Neural progenitor cell (in vitro differentiated cells): Measurements from ENCODE around the gene SFMBT2. TPM values are rescaled to one million over a fixed set of nuclear protein-coding genes. Genes with fewer than 3 reads are reported as not detected.

Experiments used
- DNase-seq: peaks from one replicate; pipeline ENCODE4 v3.0.0-alpha.2; 2016; ENCODE audit warnings: low spot score
- H2AFZ ChIP-seq: fragments of 200-600 bp; sonication (generic); replicated peaks from 2 replicates; pipeline ENCODE4 v1.6.1; 2016; ENCODE audit warnings: antibody characterized with exemption
- H3F3A ChIP-seq: fragments of 200-600 bp; sonication (generic); 2 replicates; pipeline ENCODE4 v1.6.1; 2016; ENCODE audit warnings: antibody characterized with exemption, low read depth
- H3K27ac ChIP-seq: fragments of 200-600 bp; sonication (generic); 2 replicates; pipeline ENCODE4 v1.5.1; 2016; ENCODE audit warnings: mild to moderate bottlenecking
- H3K27me3 ChIP-seq: fragments of 200-600 bp; sonication (generic); 2 replicates; pipeline ENCODE4 v1.6.1; 2016; ENCODE audit warnings: mild to moderate bottlenecking, moderate library complexity
- H3K36me3 ChIP-seq: fragments of 200-600 bp; sonication (generic); 2 replicates; pipeline ENCODE4 v1.5.1; 2016
- H3K4me1 ChIP-seq: fragments of 200-600 bp; sonication (generic); 2 replicates; pipeline ENCODE4 v1.6.1; 2016; ENCODE audit warnings: mixed run types
- H3K4me2 ChIP-seq: fragments of 200-600 bp; sonication (generic); 2 replicates; pipeline ENCODE4 v1.6.1; 2016
- H3K4me3 ChIP-seq: fragments of 200-600 bp; sonication (generic); 2 replicates; pipeline ENCODE4 v1.5.1; 2016
- H3K79me2 ChIP-seq: fragments of 200-600 bp; sonication (generic); 2 replicates; pipeline ENCODE4 v1.6.1; 2016; ENCODE audit warnings: low read depth
- H3K9ac ChIP-seq: fragments of 200-600 bp; sonication (generic); 2 replicates; pipeline ENCODE4 v1.6.1; 2016
- H3K9me3 ChIP-seq: fragments of 200-600 bp; sonication (generic); 2 replicates; pipeline ENCODE4 v1.5.1; 2016; ENCODE audit warnings: low read depth
- H4K20me1 ChIP-seq: fragments of 200-600 bp; sonication (generic); 2 replicates; pipeline ENCODE4 v1.6.1; 2016; ENCODE audit warnings: low read depth
- H3K27ac Mint-ChIP-seq: 3 replicates; pipeline ENCODE4 v1.8.0; 2021; ENCODE audit warnings: mixed read lengths
- H3K27me3 Mint-ChIP-seq: 2 replicates; pipeline ENCODE4 v1.8.0; 2022; ENCODE audit warnings: low read depth, mild to moderate bottlenecking, inconsistent platforms, moderate library complexity, mixed read lengths; ENCODE audit not compliant: insufficient read depth
- H3K36me3 Mint-ChIP-seq: 3 replicates; pipeline ENCODE4 v1.8.0; 2021; ENCODE audit warnings: mixed read lengths
- H3K4me1 Mint-ChIP-seq: 3 replicates; pipeline ENCODE4 v1.8.0; 2021; ENCODE audit warnings: mixed read lengths
- H3K4me3 Mint-ChIP-seq: 3 replicates; pipeline ENCODE4 v1.8.0; 2021; ENCODE audit warnings: mild to moderate bottlenecking, moderate library complexity, mixed read lengths
- H3K9me3 Mint-ChIP-seq: 3 replicates; pipeline ENCODE4 v1.8.0; 2020; ENCODE audit warnings: mixed read lengths
- EZH2 ChIP-seq: fragments of 200-600 bp; sonication (generic); IDR thresholded peaks from 2 replicates; pipeline ENCODE4 v1.6.1; 2017; ENCODE audit warnings: antibody characterized with exemption, mild to moderate bottlenecking, moderate library complexity
- EZH2phosphoT487 ChIP-seq: fragments of 200-600 bp; sonication (generic); IDR thresholded peaks from 2 replicates; pipeline ENCODE4 v1.6.1; 2017; ENCODE audit warnings: antibody characterized with exemption
- total RNA-seq: library from RNA; depleted of rRNA; stranded (reverse); fragments of >200 nt; gene quantifications from 2 replicates; pipeline ENCODE4 v1.2.3, GENCODE V29; 2015; ENCODE audit warnings: low replicate concordance
- TF ChIP-seq, protein P1 (sequence below): fragments of 200-600 bp; sonication (generic); IDR thresholded peaks from 2 replicates; pipeline ENCODE4 v1.5.1; 2017; ENCODE audit warnings: antibody characterized with exemption, mild to moderate bottlenecking

SFMBT2 gene
- total RNA-seq, 1 donor from 2014 or later = 1.8 TPM

DNA sequence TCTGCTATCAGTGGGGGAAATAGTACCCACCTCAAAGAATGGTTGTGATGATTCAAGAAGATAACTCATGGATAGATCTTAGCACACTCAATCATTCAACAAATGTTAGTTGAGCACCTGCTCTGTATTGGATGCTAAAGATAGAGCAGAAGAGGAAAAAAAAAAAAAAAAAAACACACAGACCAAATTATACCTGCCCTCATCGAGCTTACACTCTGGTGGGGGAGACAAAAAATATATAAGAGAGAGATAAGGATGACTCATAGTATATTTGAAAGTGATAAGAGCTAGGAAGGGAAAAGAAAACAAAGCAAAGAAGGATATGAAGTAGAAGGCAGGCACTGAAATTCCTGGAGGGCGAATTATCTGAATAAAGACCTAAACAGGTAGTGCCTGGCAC, 258.5 kb downstream of the SFMBT2 start:
- no peak for DNase-seq
- H3K9ac ChIP-seq = no peak overlapping the region
- H2AFZ ChIP-seq = no peak overlapping the region
- Mint-ChIP-seq H3K27ac (no peak overlapping the region), H3K4me1 (peaks cover 2% of the 10 kb centered on the region), H3K36me3 (no peaks in the 10 kb centered on the region), H3K9me3 (no peaks in the 10 kb centered on the region), H3K4me3 (no peak overlapping the region), H3K27me3 (peaks cover 3% of the 10 kb centered on the region)
- H3K4me1 ChIP-seq = no peaks in the 10 kb centered on the region
- no peaks in the 10 kb centered on the region for H3K79me2 ChIP-seq
- H3K4me3 ChIP-seq = no peak overlapping the region
- H4K20me1 ChIP-seq = no peaks in the 10 kb centered on the region
- no peaks in the 10 kb centered on the region for H3F3A ChIP-seq
- H3K4me2 ChIP-seq = no peak overlapping the region
- no peaks in the 10 kb centered on the region for H3K9me3 ChIP-seq
- no peaks in the 10 kb centered on the region for H3K36me3 ChIP-seq
- TF ChIP-seq EZH2phosphoT487 (no peak), EZH2 (no peak)
- TF ChIP-seq, protein P1, sequence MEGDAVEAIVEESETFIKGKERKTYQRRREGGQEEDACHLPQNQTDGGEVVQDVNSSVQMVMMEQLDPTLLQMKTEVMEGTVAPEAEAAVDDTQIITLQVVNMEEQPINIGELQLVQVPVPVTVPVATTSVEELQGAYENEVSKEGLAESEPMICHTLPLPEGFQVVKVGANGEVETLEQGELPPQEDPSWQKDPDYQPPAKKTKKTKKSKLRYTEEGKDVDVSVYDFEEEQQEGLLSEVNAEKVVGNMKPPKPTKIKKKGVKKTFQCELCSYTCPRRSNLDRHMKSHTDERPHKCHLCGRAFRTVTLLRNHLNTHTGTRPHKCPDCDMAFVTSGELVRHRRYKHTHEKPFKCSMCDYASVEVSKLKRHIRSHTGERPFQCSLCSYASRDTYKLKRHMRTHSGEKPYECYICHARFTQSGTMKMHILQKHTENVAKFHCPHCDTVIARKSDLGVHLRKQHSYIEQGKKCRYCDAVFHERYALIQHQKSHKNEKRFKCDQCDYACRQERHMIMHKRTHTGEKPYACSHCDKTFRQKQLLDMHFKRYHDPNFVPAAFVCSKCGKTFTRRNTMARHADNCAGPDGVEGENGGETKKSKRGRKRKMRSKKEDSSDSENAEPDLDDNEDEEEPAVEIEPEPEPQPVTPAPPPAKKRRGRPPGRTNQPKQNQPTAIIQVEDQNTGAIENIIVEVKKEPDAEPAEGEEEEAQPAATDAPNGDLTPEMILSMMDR = no peak
- H3K27ac ChIP-seq = no peak overlapping the region
- no peaks in the 10 kb centered on the region for H3K27me3 ChIP-seq

DNA sequence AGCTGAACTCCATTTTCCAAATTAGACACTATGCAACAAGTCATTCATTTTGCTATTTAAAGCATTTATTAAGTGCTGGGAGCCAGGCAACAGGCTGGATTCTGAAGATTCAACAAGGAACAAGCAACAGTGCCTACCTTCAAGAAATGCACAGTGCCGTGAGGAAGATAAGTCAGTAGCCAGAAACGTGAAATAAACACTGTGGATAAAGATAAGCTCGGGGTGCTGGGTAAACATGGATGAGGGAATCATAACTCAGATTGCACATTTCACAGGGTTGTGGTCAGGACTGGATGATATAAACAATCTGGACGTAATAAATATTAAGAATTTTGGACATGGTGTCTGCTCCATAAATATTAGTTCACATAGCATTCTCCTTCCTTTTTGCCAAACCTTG, 259.3 kb downstream of the SFMBT2 start:
- Histone ChIP-seq H3F3A (no peaks in the 10 kb centered on the region), H3K27me3 (no peaks in the 10 kb centered on the region), H2AFZ (no peak overlapping the region), H3K79me2 (no peaks in the 10 kb centered on the region), H4K20me1 (no peaks in the 10 kb centered on the region), H3K27ac (no peak overlapping the region), H3K9me3 (no peaks in the 10 kb centered on the region), H3K36me3 (no peaks in the 10 kb centered on the region), H3K4me3 (no peak overlapping the region), H3K9ac (no peak overlapping the region), H3K4me2 (no peak overlapping the region), H3K4me1 (no peaks in the 10 kb centered on the region)
- H3K36me3 Mint-ChIP-seq = no peaks in the 10 kb centered on the region
- DNase-seq = no peak
- no peak for TF ChIP-seq EZH2
- TF ChIP-seq, protein P1 = no peak
- no peak for TF ChIP-seq EZH2phosphoT487
- H3K4me3 Mint-ChIP-seq = no peak overlapping the region
- peaks cover 2% of the 10 kb centered on the region for H3K4me1 Mint-ChIP-seq
- H3K27ac Mint-ChIP-seq = no peak overlapping the region
- H3K27me3 Mint-ChIP-seq = peaks cover 3% of the 10 kb centered on the region
- no peaks in the 10 kb centered on the region for H3K9me3 Mint-ChIP-seq

DNA sequence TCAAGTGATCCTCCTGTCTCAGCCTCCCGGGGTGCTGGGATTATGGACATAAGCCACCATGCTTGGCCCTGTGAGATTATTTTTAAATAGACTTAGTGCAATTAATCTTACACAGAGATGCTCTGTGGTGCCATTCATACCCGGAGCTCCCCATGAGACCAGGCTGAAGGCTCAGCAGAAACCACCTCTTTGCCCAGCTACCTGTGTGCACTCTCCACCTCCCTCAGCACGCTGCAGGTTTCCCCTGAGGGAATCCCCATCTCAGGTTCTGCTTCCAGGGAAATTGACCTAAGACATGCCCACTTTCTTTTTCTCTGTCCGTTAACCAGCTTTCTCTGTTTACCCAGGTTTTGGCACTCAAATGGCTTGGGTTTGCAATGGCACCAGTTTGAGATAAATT, 260.5 kb downstream of the SFMBT2 start:
- Histone ChIP-seq H3K9ac (no peak overlapping the region), H3K27me3 (no peaks in the 10 kb centered on the region), H3K79me2 (no peaks in the 10 kb centered on the region), H3K27ac (no peak overlapping the region), H3K4me3 (no peak overlapping the region), H3K4me1 (no peaks in the 10 kb centered on the region), H2AFZ (no peak overlapping the region), H3K4me2 (no peak overlapping the region), H3F3A (no peaks in the 10 kb centered on the region), H3K36me3 (no peaks in the 10 kb centered on the region), H3K9me3 (no peaks in the 10 kb centered on the region), H4K20me1 (no peaks in the 10 kb centered on the region)
- peaks cover 3% of the 10 kb centered on the region for H3K27me3 Mint-ChIP-seq
- no peaks in the 10 kb centered on the region for H3K9me3 Mint-ChIP-seq
- no peak overlapping the region for H3K27ac Mint-ChIP-seq
- TF ChIP-seq EZH2 = no peak
- TF ChIP-seq, protein P1 = no peak
- TF ChIP-seq EZH2phosphoT487 = no peak
- no peak overlapping the region for H3K4me3 Mint-ChIP-seq
- H3K4me1 Mint-ChIP-seq = peaks cover 2% of the 10 kb centered on the region
- no peaks in the 10 kb centered on the region for H3K36me3 Mint-ChIP-seq
- no peak for DNase-seq

DNA sequence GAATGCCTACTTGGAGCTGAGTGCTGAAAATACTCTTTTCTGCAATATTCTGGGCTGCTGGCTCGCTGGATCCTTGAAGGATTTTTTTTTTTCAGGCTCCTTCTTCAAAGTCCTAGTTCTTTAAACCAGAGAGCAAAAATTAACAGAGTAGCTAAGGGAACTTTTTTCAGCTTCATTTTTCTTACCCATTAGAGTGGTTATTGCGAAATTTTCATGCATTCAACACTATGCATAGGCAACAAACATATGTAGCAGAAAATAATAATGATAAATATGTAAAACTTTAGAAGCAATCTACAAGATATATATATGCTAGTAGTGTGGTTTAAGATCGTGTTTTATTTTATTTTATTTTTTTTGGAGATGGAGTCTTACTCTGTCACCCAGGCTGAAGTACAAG, 264.6 kb downstream of the SFMBT2 start:
- H3F3A ChIP-seq = no peaks in the 10 kb centered on the region
- Mint-ChIP-seq H3K27ac (no peak overlapping the region), H3K36me3 (no peaks in the 10 kb centered on the region), H3K9me3 (peaks cover 2% of the 10 kb centered on the region), H3K27me3 (peaks cover 2% of the 10 kb centered on the region), H3K4me1 (no peaks in the 10 kb centered on the region), H3K4me3 (no peak overlapping the region)
- no peak overlapping the region for H3K9ac ChIP-seq
- H3K27ac ChIP-seq = no peak overlapping the region
- no peak overlapping the region for H2AFZ ChIP-seq
- no peaks in the 10 kb centered on the region for H3K9me3 ChIP-seq
- no peak for DNase-seq
- H3K4me1 ChIP-seq = no peaks in the 10 kb centered on the region
- H3K79me2 ChIP-seq = no peaks in the 10 kb centered on the region
- TF ChIP-seq EZH2 = no peak
- no peak for TF ChIP-seq EZH2phosphoT487
- TF ChIP-seq, protein P1 = no peak
- no peaks in the 10 kb centered on the region for H4K20me1 ChIP-seq
- H3K27me3 ChIP-seq = no peaks in the 10 kb centered on the region
- no peaks in the 10 kb centered on the region for H3K36me3 ChIP-seq
- no peak overlapping the region for H3K4me2 ChIP-seq
- no peak overlapping the region for H3K4me3 ChIP-seq
